ENCODE results near the gene RAB40B.

The RAB40B gene

GRCh38 chr17:82623707-82624106 lies 74.8 kb downstream of the RAB40B start:
- Histone ChIP-seq H3K36me3 (ENCODE audit: control insufficient read depth, insufficient read depth, low read length) (peaks cover 87% of the 10 kb centered on the region), H3K27ac (ENCODE audit: low read depth, low read length) (no peak overlapping the region), H3K4me1 (ENCODE audit: control insufficient read depth, insufficient read depth, low read length) (no peaks in the 10 kb centered on the region), H3K4me3 (ENCODE audit: low read depth, low read length) (no peak overlapping the region), H3K9me3 (ENCODE audit: control insufficient read depth, insufficient read depth, low read depth, low read length) (no peaks in the 10 kb centered on the region), H3K27me3 (ENCODE audit: control insufficient read depth, insufficient read depth, low read length) (no peaks in the 10 kb centered on the region), H3K9ac (ENCODE audit: low read length) (no peak overlapping the region)

- Histone ChIP-seq H3K27me3 (ENCODE audit: control insufficient read depth, insufficient read depth, low read length) (no peaks in the 10 kb centered on the region), H3K9ac (ENCODE audit: low read length) (no peak overlapping the region), H3K36me3 (ENCODE audit: control insufficient read depth, insufficient read depth, low read length) (peaks cover 88% of the 10 kb centered on the region), H3K4me1 (ENCODE audit: control insufficient read depth, insufficient read depth, low read length) (no peaks in the 10 kb centered on the region), H3K4me3 (ENCODE audit: low read depth, low read length) (no peak overlapping the region), H3K27ac (ENCODE audit: low read depth, low read length) (no peak overlapping the region), H3K9me3 (ENCODE audit: control insufficient read depth, insufficient read depth, low read depth, low read length) (no peaks in the 10 kb centered on the region)
These were observed 78.9 kb downstream of the RAB40B start for GRCh38 chr17:82619641-82620040.

DNA sequence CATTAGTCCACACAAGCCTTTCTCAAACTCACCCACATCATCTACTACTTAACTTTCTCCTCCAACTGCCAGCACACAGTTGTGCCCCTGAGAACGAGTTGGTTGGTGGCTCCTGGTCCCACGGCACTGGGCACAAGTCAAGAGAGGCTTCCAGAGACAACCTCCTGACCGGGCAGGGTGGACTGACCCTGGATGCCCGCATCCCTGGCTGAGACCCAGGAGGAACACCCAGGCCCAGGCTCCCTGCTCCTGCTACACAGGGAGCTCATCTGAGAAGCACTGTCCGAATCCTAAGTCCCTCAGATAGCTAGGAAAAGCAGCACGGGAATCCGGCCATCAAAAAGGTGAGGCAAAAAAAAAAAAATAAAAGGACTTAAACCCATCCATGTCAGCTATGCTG lies 79.3 kb downstream of the RAB40B start:
- Histone ChIP-seq H3K27ac (ENCODE audit: low read depth, low read length) (no peak overlapping the region), H3K9me3 (ENCODE audit: control insufficient read depth, insufficient read depth, low read depth, low read length) (no peaks in the 10 kb centered on the region), H3K27me3 (ENCODE audit: control insufficient read depth, insufficient read depth, low read length) (no peaks in the 10 kb centered on the region), H3K9ac (ENCODE audit: low read length) (no peak overlapping the region), H3K4me3 (ENCODE audit: low read depth, low read length) (no peak overlapping the region), H3K4me1 (ENCODE audit: control insufficient read depth, insufficient read depth, low read length) (peaks cover 3% of the 10 kb centered on the region; the same call in 1 of the 2 replicates), H3K36me3 (ENCODE audit: control insufficient read depth, insufficient read depth, low read length) (peaks cover 89% of the 10 kb centered on the region)

GRCh38 chr17:82616021-82616711 lies 82.3 kb downstream of the RAB40B start:
- no peak overlapping the region for H3K9ac ChIP-seq (ENCODE audit: low read length)
- H3K4me1 ChIP-seq (ENCODE audit: control insufficient read depth, insufficient read depth, low read length): peaks cover 7% of the 10 kb centered on the region
- H3K36me3 ChIP-seq (ENCODE audit: control insufficient read depth, insufficient read depth, low read length): peaks cover 77% of the 10 kb centered on the region
- no peak overlapping the region for H3K4me3 ChIP-seq (ENCODE audit: low read depth, low read length)
- H3K27me3 ChIP-seq (ENCODE audit: control insufficient read depth, insufficient read depth, low read length): no peaks in the 10 kb centered on the region
- no peaks in the 10 kb centered on the region for H3K9me3 ChIP-seq (ENCODE audit: control insufficient read depth, insufficient read depth, low read depth, low read length)
- H3K27ac ChIP-seq (ENCODE audit: low read depth, low read length): no peak overlapping the region

GRCh38 chr17:82615084-82616020 lies 83.1 kb downstream of the RAB40B start:
- no peaks in the 10 kb centered on the region for H3K27me3 ChIP-seq (ENCODE audit: control insufficient read depth, insufficient read depth, low read length)
- no peaks in the 10 kb centered on the region for H3K9me3 ChIP-seq (ENCODE audit: control insufficient read depth, insufficient read depth, low read depth, low read length)
- peaks cover 69% of the 10 kb centered on the region for H3K36me3 ChIP-seq (ENCODE audit: control insufficient read depth, insufficient read depth, low read length)
- H3K4me3 ChIP-seq (ENCODE audit: low read depth, low read length): no peak overlapping the region
- no peak overlapping the region for H3K27ac ChIP-seq (ENCODE audit: low read depth, low read length)
- H3K9ac ChIP-seq (ENCODE audit: low read length): no peak overlapping the region
- H3K4me1 ChIP-seq (ENCODE audit: control insufficient read depth, insufficient read depth, low read length): peaks cover 7% of the 10 kb centered on the region

DNA sequence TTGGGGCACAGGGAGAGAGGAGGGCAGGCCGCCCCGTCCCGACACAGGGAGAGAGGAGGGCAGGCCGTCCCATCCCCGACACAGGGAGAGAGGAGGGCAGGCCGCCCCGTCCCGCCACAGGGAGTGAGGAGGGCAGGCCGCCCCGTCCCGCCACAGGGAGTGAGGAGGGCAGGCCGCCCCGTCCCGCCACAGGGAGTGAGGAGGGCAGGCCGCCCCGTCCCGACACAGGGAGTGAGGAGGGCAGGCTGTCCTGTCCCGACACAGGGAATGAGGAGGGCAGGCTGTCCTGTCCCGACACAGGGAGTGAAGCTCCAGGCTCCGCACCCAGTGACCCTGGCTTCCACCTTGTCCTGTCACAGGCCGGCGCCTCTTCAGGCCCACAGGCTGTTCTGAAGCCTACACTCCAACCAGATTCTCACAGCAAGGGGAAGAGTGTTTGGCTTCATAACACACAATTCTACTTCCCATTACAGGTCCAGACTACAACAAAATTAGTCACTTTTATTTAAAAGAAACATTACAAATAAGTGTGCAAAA lies 84.3 kb downstream of the RAB40B start:
- Histone ChIP-seq H3K27ac (ENCODE audit: low read depth, low read length) (no peak overlapping the region), H3K9ac (ENCODE audit: low read length) (no peak overlapping the region), H3K27me3 (ENCODE audit: control insufficient read depth, insufficient read depth, low read length) (no peaks in the 10 kb centered on the region), H3K4me1 (ENCODE audit: control insufficient read depth, insufficient read depth, low read length) (peaks cover 7% of the 10 kb centered on the region), H3K4me3 (ENCODE audit: low read depth, low read length) (no peak overlapping the region), H3K9me3 (ENCODE audit: control insufficient read depth, insufficient read depth, low read depth, low read length) (no peaks in the 10 kb centered on the region), H3K36me3 (ENCODE audit: control insufficient read depth, insufficient read depth, low read length) (peaks cover 68% of the 10 kb centered on the region)

- Histone ChIP-seq H3K36me3 (ENCODE audit: control insufficient read depth, insufficient read depth, low read length) (peaks cover 67% of the 10 kb centered on the region), H3K9me3 (ENCODE audit: control insufficient read depth, insufficient read depth, low read depth, low read length) (no peaks in the 10 kb centered on the region), H3K9ac (ENCODE audit: low read length) (no peak overlapping the region), H3K27me3 (ENCODE audit: control insufficient read depth, insufficient read depth, low read length) (no peaks in the 10 kb centered on the region), H3K4me3 (ENCODE audit: low read depth, low read length) (no peak overlapping the region), H3K4me1 (ENCODE audit: control insufficient read depth, insufficient read depth, low read length) (peaks cover 7% of the 10 kb centered on the region), H3K27ac (ENCODE audit: low read depth, low read length) (no peak overlapping the region)
These were observed 85.0 kb downstream of the RAB40B start for GRCh38 chr17:82613283-82614094.

DNA sequence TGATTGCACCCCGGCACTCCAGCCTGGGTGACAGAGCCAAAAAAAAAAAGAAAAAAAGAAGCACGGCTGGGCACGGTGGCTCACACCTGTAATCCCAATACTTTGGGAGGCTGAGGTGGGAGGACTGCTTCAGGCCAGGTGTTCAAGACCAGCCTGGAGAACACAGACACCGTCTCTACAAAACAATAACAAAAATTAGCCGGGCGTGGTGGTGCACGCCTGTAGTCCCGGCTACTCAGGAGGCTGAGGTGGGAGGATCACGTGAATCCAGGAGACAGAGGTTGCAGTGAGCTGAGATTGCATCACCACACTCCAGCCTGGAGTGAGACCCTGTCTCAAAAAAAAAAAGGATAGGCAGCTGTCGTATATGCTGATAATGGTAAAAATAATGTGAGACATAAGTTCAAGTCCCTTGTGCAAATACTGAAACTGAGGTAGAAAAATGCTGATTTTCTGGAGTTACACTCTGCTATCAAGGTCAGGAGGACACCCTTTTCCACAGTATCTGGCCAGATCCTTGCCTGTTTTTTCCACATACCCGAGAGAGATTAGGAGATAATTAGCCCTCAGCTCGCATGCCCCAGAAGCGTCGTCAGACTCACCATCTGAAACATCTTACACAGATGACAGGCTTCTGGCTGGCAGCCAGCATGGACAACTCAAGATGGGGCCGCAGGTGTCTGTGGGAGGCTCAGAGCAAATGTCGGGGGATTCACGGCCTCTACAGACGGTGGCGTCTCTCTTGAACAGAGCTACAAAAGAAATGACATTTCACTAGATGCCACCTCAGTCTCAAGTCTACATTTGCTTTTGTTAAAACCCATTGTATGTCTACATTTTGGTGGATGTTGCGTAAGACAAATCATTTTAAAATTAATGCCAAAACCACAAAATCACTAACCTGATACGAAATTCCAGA lies 87.1 kb downstream of the RAB40B start:
- no peaks in the 10 kb centered on the region for H3K27me3 ChIP-seq (ENCODE audit: control insufficient read depth, insufficient read depth, low read length)
- H3K4me1 ChIP-seq (ENCODE audit: control insufficient read depth, insufficient read depth, low read length): peaks cover 7% of the 10 kb centered on the region
- H3K27ac ChIP-seq (ENCODE audit: low read depth, low read length): no peak overlapping the region
- no peaks in the 10 kb centered on the region for H3K9me3 ChIP-seq (ENCODE audit: control insufficient read depth, insufficient read depth, low read depth, low read length)
- H3K36me3 ChIP-seq (ENCODE audit: control insufficient read depth, insufficient read depth, low read length): peaks cover 58% of the 10 kb centered on the region
- H3K4me3 ChIP-seq (ENCODE audit: low read depth, low read length): no peak overlapping the region
- H3K9ac ChIP-seq (ENCODE audit: low read length): no peak overlapping the region

DNA sequence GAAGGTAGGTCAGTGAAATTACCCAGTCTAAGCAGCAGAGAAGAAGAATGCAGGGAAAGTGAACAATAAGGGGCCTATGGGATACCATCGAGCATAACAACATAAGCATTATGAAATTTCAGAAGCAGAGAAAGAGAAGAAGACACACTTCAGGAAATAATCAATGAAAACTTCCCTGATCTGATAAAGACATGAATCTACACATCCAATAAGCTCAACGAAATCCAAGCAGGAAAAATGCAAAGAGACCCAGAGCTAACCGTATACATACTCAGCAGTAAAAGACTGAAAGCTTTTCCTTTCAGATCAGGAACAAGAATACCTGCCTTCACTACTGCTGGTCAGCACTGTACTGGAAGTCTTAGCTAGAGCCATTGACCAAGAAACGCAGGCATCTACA lies 88.8 kb downstream of the RAB40B start:
- H3K4me1 ChIP-seq (ENCODE audit: control insufficient read depth, insufficient read depth, low read length): peaks cover 7% of the 10 kb centered on the region
- peaks cover 54% of the 10 kb centered on the region for H3K36me3 ChIP-seq (ENCODE audit: control insufficient read depth, insufficient read depth, low read length)
- no peak overlapping the region for H3K27ac ChIP-seq (ENCODE audit: low read depth, low read length)
- H3K9ac ChIP-seq (ENCODE audit: low read length): no peak overlapping the region
- H3K27me3 ChIP-seq (ENCODE audit: control insufficient read depth, insufficient read depth, low read length): no peaks in the 10 kb centered on the region
- H3K9me3 ChIP-seq (ENCODE audit: control insufficient read depth, insufficient read depth, low read depth, low read length): no peaks in the 10 kb centered on the region
- H3K4me3 ChIP-seq (ENCODE audit: low read depth, low read length): no peak overlapping the region

DNA sequence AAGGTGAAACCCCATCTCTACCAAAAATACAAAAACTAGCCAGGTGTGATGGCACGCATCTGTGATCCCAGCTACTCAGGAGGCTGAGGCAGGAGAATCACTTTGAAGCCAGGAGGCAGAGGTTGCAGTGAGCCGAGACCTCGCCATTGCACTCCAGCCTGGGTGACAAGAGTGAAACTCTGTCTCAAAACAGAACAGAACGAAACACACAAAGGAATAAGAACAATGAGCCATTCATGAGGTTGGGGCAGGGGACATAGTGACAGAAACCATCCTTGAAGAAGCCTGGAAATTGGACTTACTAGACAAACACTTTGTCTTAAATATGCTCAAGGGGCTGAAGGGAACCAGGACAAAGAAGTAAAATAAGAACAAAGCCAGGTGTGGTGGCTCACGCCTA lies 89.7 kb downstream of the RAB40B start:
- Histone ChIP-seq H3K9ac (ENCODE audit: low read length) (no peak overlapping the region), H3K27me3 (ENCODE audit: control insufficient read depth, insufficient read depth, low read length) (no peaks in the 10 kb centered on the region), H3K36me3 (ENCODE audit: control insufficient read depth, insufficient read depth, low read length) (peaks cover 57% of the 10 kb centered on the region), H3K4me3 (ENCODE audit: low read depth, low read length) (no peak overlapping the region), H3K27ac (ENCODE audit: low read depth, low read length) (no peak overlapping the region), H3K9me3 (ENCODE audit: control insufficient read depth, insufficient read depth, low read depth, low read length) (no peaks in the 10 kb centered on the region), H3K4me1 (ENCODE audit: control insufficient read depth, insufficient read depth, low read length) (peaks cover 3% of the 10 kb centered on the region)
